GM12891 (cell line): ENCODE results near the gene OR14A16.

Experiments
- POLR2A ChIP-seq: IDR thresholded peaks from 2 replicates; pipeline ENCODE4 v1.6.1; 2011; ENCODE audit warnings: low read depth, low read length, control low read depth
- TAF1 ChIP-seq: IDR thresholded peaks from 2 replicates; pipeline ENCODE4 v1.6.1; 2011; ENCODE audit warnings: low read depth, low read length, control low read depth

DNA sequence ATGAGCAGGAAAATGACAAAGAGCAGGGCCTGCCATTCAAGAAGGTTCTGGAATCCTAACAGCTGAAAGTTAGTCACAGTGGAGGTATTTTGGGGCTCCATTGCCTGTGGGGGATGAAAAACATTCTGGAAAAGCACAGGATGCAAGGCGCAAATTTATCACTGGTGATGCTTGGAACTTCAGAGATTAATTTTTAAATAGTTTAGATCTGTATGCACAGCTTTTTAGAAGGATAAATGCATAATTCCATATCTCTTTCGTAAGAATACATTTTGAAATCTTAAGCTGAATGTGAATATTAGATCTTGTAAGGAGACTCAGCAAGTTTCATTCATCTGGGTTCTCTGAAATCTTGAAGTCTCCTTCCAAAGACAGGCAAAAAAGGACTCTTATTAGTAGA, 17.9 kb upstream of the OR14A16 start, which contains the start of gene OR11L1:
- TF ChIP-seq POLR2A (no peak), TAF1 (no peak)
